ENCODE results near the gene RHOU.

GRCh38 chr1:228735871-228736586 is 750 bp downstream of the RHOU start:
- TF ChIP-seq CTCF (conservative IDR thresholded peaks at IDR 0.05 in 1 of 2, IDR thresholded peaks at IDR 0.05 in 1 of 2; ENCODE audit: low read depth in 1 of 2, low read length in 2 of 2) (no peak), EZH2 (IDR thresholded peaks at IDR 0.05; ENCODE audit: low read length, missing control alignments) (peak; percentile 86)
